Muscle layer of colon (tissue), 2 donors: ENCODE data around the gene EEIG2.
A peak's percentile ranks its signal among the peaks of the same experiment; 100 is the strongest.
"Not testable (repeated sequence)": the region's sequence is repeated elsewhere in the genome, so short reads cannot be mapped to it uniquely, and the experiment has no call there.

ENCODE experiments used
- H3K27ac ChIP-seq: one replicate; pipeline ENCODE4 v1.7.0; 2013; ENCODE audit warnings: low read depth, mild to moderate bottlenecking, low read length, moderate library complexity
- H3K27me3 ChIP-seq, 2 donors: one replicate each; pipeline ENCODE4 v1.7.0; 2013; ENCODE audit warnings: low read length in 2 of 2, mild to moderate bottlenecking in 2 of 2; ENCODE audit not compliant: insufficient read depth in 2 of 2, control insufficient read depth in 1 of 2
- H3K36me3 ChIP-seq: one replicate; pipeline ENCODE4 v1.7.0; 2013; ENCODE audit warnings: mild to moderate bottlenecking, low read length; ENCODE audit not compliant: insufficient read depth
- H3K4me1 ChIP-seq: one replicate; pipeline ENCODE4 v1.7.0; 2013; ENCODE audit warnings: mild to moderate bottlenecking, low read length; ENCODE audit not compliant: insufficient read depth
- H3K4me3 ChIP-seq, 2 donors: one replicate each; pipeline ENCODE4 v1.7.0; 2013; ENCODE audit warnings: low read length in 2 of 2, low read depth in 1 of 2, mild to moderate bottlenecking in 1 of 2, moderate library complexity in 1 of 2
- H3K9ac ChIP-seq: one replicate; pipeline ENCODE4 v1.7.0; 2013; ENCODE audit warnings: low read length
- H3K9me3 ChIP-seq: one replicate; pipeline ENCODE4 v1.7.0; 2013; ENCODE audit warnings: mild to moderate bottlenecking, low read length
- donor health status: abdominal sarcoma.
- donor health status: Adenocarcinoma of cecum.

EEIG2 gene

DNA sequence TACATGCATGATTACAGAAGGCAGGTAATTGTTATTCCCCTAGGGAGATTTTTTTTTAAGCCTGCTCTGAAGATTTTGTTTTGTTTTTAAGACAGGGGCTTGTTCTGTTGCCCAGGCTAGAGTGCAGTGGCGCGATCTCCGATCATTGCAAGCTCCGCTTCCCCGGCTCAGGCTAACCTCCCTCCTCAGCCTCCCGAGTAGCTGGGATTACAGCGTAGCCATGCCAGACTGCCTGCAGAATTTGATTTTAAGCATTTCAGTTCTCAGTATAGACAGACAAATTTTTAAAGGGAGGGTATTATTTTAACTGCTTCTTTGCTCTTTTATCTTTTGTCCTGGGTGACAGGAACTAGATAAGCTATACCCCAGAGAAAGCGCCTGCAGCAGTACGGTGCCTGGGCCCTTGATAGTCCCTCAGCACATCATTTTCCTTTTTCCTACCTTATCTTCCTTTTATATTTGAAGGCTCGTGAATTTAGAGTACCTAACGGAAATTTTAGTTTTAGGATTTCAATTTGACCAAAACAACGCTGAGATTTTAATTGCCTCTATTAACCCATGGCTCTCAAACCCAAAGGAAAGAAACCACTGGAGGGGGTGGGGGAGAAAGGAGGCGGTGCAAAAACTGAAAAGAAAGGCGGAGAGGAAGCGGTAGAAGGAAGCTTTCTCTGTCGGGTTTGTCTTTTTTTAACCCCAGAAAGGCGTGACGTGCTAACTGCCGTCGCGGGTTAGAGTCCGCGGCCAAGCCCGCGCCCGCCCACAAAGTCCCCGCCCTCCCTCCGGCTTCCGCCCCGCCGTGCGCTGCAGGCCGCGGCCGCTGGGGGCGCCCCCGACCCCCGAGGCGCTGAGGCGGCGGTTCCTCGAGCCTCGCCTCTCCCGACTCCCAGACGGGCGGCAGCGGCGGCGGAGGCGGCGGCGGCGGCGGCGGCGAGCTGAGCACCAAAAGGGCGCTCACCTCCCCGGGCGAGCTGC lies at the start of gene EEIG2:
Gene EEIG2, plus strand, starts transcription at position 886 of the 972 bp plus-strand sequence. CDS start 329 bp downstream, outside the sequence.
- peaks cover 16% of the 10 kb centered on the region for H3K4me1 ChIP-seq
- H3K27ac ChIP-seq = peak within 1 kb of the TSS; percentile 56
- H3K27me3 ChIP-seq = no peaks in the 10 kb centered on the region
- H3K36me3 ChIP-seq = no peaks in the 10 kb centered on the region
- peak within 1 kb of the TSS; percentile 51 for H3K9ac ChIP-seq
- peak within 1 kb of the TSS; percentile 68 to 80 for H3K4me3 ChIP-seq
- H3K9me3 ChIP-seq = no peaks in the 10 kb centered on the region

DNA sequence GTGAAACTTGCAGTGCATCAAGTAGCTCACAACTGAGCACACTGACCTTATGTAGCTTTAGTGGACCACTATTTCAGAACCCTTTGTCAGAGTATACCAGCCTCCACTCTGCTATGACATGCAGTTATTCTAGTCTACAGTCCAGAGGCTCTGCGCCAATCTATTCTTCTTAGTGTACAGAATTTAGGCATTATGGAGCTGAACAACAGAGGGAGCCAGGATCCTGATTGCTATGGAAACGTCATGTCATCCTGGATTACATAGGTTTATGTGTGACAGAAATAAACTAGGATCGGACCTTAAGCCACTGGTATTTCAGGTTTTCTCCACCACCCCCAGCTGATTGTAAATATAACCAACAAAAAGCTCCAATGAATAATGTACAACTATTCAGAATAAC lies 48.1 kb upstream of the EEIG2 start:
- Histone ChIP-seq H3K9ac (no peak overlapping the region), H3K4me1 (no peaks in the 10 kb centered on the region), H3K27me3 (no peaks in the 10 kb centered on the region), H3K9me3 (no peaks in the 10 kb centered on the region), H3K36me3 (no peaks in the 10 kb centered on the region), H3K4me3 (no peak overlapping the region), H3K27ac (no peak overlapping the region)

DNA sequence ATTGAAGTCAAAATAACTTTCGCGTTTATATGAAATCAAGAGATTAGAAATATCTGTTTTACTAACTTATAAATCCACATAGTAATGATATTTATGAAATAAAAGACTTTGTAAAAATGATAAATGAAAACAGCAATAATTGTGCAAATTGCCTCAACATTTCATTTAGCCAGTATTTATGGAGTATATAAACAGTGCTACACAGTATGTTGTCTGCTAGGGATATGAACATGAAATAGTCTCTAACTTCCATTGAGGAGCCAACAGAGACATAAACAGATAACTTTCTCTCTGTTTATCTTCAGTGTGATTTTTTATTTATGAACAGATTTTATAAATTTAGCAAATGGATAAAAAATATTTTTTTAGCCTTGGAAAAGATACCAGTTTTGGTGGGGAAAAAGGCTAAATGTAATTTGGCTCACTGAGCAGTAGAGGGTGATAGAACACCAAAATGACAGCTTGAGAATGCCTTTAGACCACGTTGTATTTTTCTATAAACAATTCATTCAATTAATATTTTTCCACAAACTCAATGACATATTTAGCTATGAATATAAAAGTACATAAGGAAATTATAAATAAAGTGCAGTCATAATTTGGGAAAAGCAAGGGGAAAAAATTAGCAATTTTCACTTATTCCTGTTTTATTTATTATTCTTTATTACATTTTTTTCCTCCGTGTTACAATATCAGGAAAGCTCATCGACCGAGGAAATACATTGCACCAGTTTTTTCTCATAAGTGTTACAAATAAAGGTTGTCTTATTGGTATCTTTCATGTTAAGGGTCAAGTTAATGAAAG lies 47.5 kb upstream of the EEIG2 start:
- Histone ChIP-seq H3K9ac (no peak overlapping the region), H3K9me3 (no peaks in the 10 kb centered on the region), H3K27ac (no peak overlapping the region), H3K36me3 (no peaks in the 10 kb centered on the region), H3K4me1 (no peaks in the 10 kb centered on the region), H3K27me3 (no peaks in the 10 kb centered on the region), H3K4me3 (no peak overlapping the region)

DNA sequence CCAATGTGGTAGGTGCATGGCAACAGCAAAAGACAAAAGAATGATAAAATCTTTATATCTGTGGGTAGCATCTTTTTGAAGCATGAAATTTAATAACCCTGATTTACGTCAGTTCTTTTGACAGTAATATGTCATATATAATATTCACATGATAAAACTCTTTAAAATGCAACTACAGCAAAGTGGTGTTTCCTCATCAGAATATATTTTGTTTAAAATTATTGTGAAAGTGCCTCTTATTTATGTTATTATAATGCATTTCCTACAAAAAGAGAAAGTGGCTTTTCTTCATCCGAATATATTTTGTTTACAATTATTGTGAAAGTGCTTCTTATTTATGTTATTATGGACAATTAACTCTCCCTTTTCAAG lies 46.9 kb upstream of the EEIG2 start:
- Histone ChIP-seq H3K27me3 (no peaks in the 10 kb centered on the region), H3K27ac (no peak overlapping the region), H3K4me1 (no peaks in the 10 kb centered on the region), H3K9ac (no peak overlapping the region), H3K36me3 (no peaks in the 10 kb centered on the region), H3K4me3 (no peak overlapping the region), H3K9me3 (no peaks in the 10 kb centered on the region)

DNA sequence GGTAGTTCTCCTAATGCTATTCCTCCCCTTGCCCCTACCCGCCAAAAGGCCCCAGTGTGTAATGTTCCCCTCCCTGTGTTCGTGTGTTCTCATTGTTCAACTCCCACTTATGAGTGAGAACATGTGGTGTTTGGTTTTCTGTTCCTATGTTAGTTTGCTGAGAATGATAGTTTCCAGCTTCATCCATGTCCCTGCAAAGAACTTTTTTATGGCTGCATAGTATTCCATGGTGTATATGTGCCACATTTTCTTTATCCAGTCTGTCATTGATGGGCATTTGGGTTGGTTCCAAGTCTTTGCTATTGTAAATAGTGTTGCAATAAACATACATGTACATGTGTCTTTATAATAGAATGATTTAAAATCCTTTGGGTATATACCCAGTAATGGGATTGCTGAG lies 46.0 kb upstream of the EEIG2 start:
- H3K4me1 ChIP-seq, H3K27ac ChIP-seq, H3K27me3 ChIP-seq, H3K36me3 ChIP-seq, H3K4me3 ChIP-seq, H3K9ac ChIP-seq, H3K9me3 ChIP-seq: not testable (repeated sequence)

DNA sequence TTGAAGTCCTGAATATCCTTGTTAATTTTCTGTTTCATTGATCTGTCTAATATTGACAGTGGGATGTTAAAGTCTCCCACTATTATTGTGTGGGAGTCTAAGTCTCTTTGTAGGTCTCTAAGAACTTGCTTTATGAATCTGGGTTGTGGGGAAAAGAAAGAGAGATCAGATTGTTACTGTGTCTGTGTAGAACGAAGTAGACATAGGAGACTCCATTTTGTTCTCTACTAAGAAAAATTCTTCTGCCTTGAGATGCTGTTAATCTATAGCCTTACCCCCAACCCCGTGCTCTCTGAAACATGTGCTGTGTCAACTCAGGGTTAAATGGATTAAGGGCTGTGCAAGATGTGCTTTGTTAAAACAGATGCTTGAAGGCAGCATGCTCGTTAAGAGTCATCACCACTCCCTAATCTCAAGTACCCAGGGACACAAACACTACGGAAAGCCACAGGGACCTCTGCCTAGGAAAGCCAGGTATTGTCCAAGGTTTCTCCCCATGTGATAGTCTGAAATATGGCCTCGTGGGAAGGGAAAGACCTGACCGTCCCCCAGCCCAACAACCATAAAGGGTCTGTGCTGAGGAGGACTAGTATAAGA lies 42.5 kb upstream of the EEIG2 start:
- not testable (repeated sequence) for H3K4me1 ChIP-seq, H3K27ac ChIP-seq, H3K27me3 ChIP-seq, H3K9me3 ChIP-seq, H3K4me3 ChIP-seq, H3K9ac ChIP-seq, H3K36me3 ChIP-seq

DNA sequence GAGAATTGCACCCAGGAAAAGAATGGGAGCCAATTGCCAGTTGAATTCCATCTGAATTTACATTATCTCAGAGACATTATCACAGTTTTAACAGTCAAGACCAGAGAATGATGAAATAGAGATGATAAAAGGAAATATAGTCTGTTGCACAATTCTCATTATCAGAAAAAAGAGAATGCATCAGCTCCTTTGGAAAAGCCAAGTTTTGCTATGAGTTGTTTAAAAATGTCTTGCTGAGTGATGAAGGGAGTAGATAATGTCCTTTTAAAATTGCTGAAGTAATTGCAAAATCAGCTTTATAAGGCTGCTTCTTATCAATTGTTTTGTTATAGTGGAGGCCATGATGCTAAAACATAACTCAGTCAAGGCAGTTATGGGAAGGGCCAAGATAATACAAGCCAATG lies 37.9 kb upstream of the EEIG2 start:
- H3K27ac ChIP-seq = no peak overlapping the region
- H3K9ac ChIP-seq = no peak overlapping the region
- no peaks in the 10 kb centered on the region for H3K27me3 ChIP-seq
- no peak overlapping the region for H3K4me3 ChIP-seq
- no peaks in the 10 kb centered on the region for H3K36me3 ChIP-seq
- H3K4me1 ChIP-seq = no peaks in the 10 kb centered on the region
- no peaks in the 10 kb centered on the region for H3K9me3 ChIP-seq

DNA sequence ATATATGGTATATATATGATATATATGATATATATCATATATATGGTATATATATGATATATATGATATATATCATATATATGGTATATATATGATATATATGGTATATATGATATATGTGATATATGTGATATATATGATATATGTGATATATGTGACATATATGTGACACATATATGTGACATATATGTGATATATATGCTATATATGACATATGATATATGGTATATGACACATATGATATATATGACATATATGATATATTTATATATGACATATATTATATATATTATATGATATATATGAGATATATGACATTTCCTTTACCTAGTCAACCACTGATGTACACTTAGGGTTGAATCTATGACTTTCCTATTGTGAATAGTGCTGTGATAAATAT lies 36.1 kb upstream of the EEIG2 start:
- no peak overlapping the region for H3K4me3 ChIP-seq
- H3K27me3 ChIP-seq = no peaks in the 10 kb centered on the region
- no peaks in the 10 kb centered on the region for H3K4me1 ChIP-seq
- no peaks in the 10 kb centered on the region for H3K36me3 ChIP-seq
- H3K27ac ChIP-seq = no peak overlapping the region
- H3K9me3 ChIP-seq = no peaks in the 10 kb centered on the region
- H3K9ac ChIP-seq = no peak overlapping the region

DNA sequence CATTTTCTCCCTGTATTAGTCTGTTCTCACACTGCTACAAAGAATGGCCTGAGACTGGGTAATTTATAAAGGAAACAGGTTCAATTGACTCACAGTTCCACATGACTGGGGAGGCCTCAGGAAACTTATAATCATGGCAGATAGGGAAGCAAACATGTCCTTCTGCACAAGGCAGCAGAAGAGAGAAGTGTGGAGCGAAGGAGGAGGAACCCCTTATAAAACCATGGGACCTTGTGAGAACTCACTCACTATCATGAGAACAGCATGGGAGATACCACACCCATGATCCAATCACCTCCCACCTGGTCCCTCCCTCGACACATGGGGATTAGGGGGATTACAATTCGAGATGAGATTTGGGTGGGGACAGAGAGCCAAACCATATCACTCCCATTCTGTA lies 35.2 kb upstream of the EEIG2 start:
- Histone ChIP-seq H3K27me3 (no peaks in the 10 kb centered on the region), H3K27ac (no peak overlapping the region), H3K9ac (no peak overlapping the region), H3K9me3 (no peaks in the 10 kb centered on the region), H3K4me1 (no peaks in the 10 kb centered on the region), H3K4me3 (no peak overlapping the region), H3K36me3 (no peaks in the 10 kb centered on the region)

DNA sequence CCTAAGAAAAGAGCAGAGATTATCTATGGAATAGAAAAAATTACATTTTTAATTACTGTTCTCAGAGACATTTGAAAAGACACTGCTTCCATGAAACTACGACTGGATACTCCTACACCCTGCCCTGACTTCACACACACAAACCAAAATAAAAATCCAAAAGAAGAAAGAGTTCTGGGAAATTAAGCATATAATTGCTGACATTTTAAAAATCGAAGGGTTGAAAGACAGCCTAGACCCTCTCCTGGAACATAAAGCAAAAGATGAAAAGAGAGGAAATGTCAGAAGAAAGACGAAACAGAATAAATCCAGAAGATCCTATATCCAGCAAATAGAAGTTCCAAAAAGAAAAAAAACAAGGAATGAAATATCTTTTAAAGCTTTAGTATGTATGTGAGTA lies 32.8 kb upstream of the EEIG2 start:
- no peaks in the 10 kb centered on the region for H3K27me3 ChIP-seq
- H3K36me3 ChIP-seq = no peaks in the 10 kb centered on the region
- no peaks in the 10 kb centered on the region for H3K4me1 ChIP-seq
- no peak overlapping the region for H3K4me3 ChIP-seq
- no peaks in the 10 kb centered on the region for H3K9me3 ChIP-seq
- no peak overlapping the region for H3K27ac ChIP-seq
- H3K9ac ChIP-seq = no peak overlapping the region

DNA sequence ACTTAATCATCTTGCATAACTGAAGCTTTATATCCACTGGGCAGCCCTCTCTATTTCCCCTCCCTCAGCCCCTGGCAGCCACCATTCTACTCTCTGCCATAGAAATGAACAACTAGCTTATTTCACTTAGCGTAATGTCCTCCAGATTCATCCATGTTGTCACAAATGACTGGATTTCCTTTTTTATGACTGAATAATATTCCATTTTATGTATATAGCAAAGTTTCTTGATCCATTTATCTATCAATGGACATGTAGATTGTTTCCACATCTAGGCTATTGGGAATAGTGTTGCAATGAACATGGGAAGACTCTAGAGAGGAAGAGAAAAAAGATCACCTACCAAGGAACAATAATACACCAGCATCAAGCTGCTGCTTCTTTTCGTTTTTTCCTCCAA lies 32.1 kb upstream of the EEIG2 start:
- H3K4me3 ChIP-seq = no peak overlapping the region
- H3K27me3 ChIP-seq = no peaks in the 10 kb centered on the region
- no peak overlapping the region for H3K27ac ChIP-seq
- H3K9me3 ChIP-seq = no peaks in the 10 kb centered on the region
- no peak overlapping the region for H3K9ac ChIP-seq
- no peaks in the 10 kb centered on the region for H3K4me1 ChIP-seq
- no peaks in the 10 kb centered on the region for H3K36me3 ChIP-seq
